IPS-18a (cell line): ENCODE measurements around the gene ZNF699.
"Not testable (repeated sequence)": the region's sequence is repeated elsewhere in the genome, so short reads cannot be mapped to it uniquely, and the experiment has no call there.

Experiments
- H3K27ac ChIP-seq: one replicate; pipeline ENCODE4 v1.5.1; 2013; ENCODE audit warnings: low read length
- H3K27me3 ChIP-seq: one replicate; pipeline ENCODE4 v1.6.1; 2013; ENCODE audit warnings: mild to moderate bottlenecking, low read length; ENCODE audit not compliant: control insufficient read depth, insufficient read depth
- H3K36me3 ChIP-seq: one replicate; pipeline ENCODE4 v1.6.1; 2013; ENCODE audit warnings: low read depth, low read length; ENCODE audit not compliant: control insufficient read depth
- H3K4me1 ChIP-seq: one replicate; pipeline ENCODE4 v1.6.1; 2013; ENCODE audit warnings: low read depth, low read length; ENCODE audit not compliant: control insufficient read depth
- H3K4me3 ChIP-seq: one replicate; pipeline ENCODE4 v1.5.1; 2013; ENCODE audit warnings: low read length
- H3K9ac ChIP-seq: one replicate; pipeline ENCODE4 v1.6.1; 2013; ENCODE audit warnings: mild to moderate bottlenecking, low read length, moderate library complexity
- H3K9me3 ChIP-seq: one replicate; pipeline ENCODE4 v1.6.1; 2013; ENCODE audit warnings: low read depth, low read length; ENCODE audit not compliant: control insufficient read depth

The ZNF699 gene

DNA sequence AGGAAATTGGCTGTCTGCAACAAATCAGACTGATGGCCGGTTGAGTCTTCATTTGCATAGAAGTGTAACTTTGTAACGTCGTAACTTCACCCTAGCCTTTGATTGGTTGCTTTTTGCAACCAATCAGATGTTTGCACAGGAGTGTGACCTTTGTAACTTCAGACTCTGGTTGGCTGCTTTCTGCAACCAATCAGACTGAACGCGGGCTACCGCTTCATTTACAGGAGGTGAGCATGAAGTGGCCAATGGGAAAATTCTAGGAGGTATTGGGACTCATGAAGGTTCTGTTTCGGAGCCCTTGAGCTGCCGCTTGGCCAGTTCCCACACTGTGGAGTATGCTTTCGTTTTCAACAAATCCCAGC, 13.9 kb upstream of the ZNF699 start:
- H3K4me1 ChIP-seq: peaks cover 3% of the 10 kb centered on the region
- H3K4me3 ChIP-seq: peak overlapping the region; percentile 79
- H3K9me3 ChIP-seq: peaks cover 12% of the 10 kb centered on the region
- no peak overlapping the region for H3K27ac ChIP-seq
- no peaks in the 10 kb centered on the region for H3K36me3 ChIP-seq
- no peaks in the 10 kb centered on the region for H3K27me3 ChIP-seq
- no peak overlapping the region for H3K9ac ChIP-seq

DNA sequence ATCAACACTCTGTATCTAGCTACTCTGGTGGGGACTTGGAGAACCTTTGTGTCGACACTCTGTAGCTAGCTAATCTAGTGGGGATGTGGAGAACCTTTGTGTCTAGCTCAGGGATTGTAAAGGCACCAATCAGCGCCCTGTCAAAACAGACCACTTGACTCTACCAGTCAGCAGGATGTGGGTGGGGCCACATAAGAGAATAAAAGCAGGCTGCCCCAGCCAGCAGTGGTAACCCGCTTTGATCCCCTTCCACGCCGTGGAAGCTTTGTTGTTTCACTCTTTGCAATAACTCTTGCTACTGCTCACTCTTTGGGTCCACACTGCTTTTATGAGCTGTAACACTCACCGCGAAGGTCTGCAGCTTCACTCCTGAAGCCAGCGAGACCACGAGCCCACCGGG, 12.6 kb upstream of the ZNF699 start:
- H3K9me3 ChIP-seq, H3K27me3 ChIP-seq, H3K36me3 ChIP-seq, H3K9ac ChIP-seq, H3K4me1 ChIP-seq, H3K27ac ChIP-seq, H3K4me3 ChIP-seq: not testable (repeated sequence)

DNA sequence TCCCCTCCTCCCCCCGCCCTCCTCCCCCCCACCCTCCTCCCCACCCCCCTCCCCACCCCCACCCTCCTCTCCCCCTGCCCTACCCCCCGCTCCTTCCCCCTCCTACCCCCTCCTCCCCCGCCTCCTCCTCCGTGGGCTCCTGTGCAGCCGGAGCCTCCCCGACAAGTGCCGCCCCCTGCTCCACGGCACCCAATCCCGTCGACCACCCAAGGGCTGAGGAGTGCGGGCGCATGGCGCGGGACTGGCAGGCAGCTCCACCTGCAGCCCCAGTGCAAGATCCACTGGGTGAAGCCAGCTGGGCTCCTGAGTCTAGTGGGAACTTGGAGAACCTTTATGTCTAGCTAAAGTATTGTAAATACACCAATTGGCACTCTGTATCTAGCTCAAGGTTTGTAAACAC, 12.1 kb upstream of the ZNF699 start:
- H3K9ac ChIP-seq, H3K27ac ChIP-seq, H3K4me1 ChIP-seq, H3K36me3 ChIP-seq, H3K4me3 ChIP-seq, H3K27me3 ChIP-seq, H3K9me3 ChIP-seq: not testable (repeated sequence)

DNA sequence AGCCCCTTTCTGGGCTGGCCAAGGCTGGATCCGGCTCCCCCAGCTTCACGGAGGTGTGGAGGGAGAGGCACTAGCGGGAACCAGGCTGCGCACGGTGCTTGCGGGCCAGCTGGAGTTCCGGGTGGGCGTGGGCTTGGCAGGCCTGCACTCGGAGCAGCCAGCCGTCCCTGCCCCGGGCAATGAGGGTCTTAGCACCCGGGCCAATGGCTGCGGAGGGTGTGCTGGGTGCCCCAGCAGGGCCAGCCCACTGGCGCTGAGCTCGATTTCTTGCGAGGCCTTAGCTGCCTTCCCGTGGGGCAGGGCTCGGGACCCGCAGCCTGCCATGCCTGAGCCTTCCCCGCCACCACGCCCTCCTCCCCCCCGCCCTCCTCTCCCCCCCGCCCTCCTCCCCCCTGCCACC, 11.7 kb upstream of the ZNF699 start:
- no peaks in the 10 kb centered on the region for H3K27me3 ChIP-seq
- H3K4me1 ChIP-seq: peaks cover 3% of the 10 kb centered on the region
- H3K4me3 ChIP-seq: no peak overlapping the region
- no peaks in the 10 kb centered on the region for H3K36me3 ChIP-seq
- H3K27ac ChIP-seq: no peak overlapping the region
- peaks cover 6% of the 10 kb centered on the region for H3K9me3 ChIP-seq
- no peak overlapping the region for H3K9ac ChIP-seq

DNA sequence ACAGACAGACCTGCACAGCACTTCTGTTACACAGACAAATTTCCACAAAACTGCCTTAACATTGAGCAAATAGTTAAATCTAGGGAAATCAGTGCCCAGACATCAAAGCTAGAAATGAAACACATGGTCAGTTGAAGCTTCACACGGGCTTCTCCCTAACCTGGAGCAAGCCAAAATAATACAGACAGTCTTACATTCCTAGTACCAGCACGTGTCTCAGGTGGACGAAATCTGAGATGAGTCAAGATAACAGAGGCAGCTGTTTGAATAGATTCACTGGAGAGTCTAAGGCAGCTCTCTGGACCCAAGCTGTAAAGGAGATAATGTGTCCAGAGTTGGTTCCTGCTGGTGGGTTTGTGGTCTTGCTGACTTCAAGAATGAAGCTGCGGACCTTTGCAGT, 4.1 kb upstream of the ZNF699 start:
- no peak overlapping the region for H3K4me3 ChIP-seq
- H3K9ac ChIP-seq: no peak overlapping the region
- H3K27ac ChIP-seq: no peak overlapping the region
- H3K4me1 ChIP-seq: peaks cover 1% of the 10 kb centered on the region
- H3K9me3 ChIP-seq: peaks cover 23% of the 10 kb centered on the region
- peaks cover under 1% of the 10 kb centered on the region for H3K27me3 ChIP-seq
- no peaks in the 10 kb centered on the region for H3K36me3 ChIP-seq

DNA sequence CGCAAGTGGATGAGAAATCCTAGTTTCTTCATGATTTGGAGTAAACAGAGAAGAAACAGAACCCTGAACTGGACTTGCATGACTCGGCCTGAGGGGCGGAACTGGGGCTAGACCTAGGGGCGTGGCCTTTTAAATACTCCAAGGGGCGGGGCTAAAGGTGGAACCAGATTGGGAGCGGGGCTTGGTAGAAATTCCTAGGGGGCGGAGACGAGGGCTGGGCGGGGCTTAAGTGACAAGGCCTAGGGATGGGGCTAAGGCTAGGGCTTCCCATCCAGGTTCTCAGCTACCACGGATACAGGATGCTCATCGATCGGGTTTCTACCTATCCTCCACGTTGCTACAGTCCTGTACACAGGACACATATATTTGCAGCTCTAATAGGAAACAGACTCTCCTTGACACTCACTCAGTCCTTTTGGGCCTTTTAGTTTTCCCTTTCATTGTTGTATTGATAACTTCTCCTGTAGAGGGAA, 372 bp upstream of the ZNF699 start:
- Histone ChIP-seq H3K4me1 (peaks cover 3% of the 10 kb centered on the region), H3K4me3 (peak overlapping the region; percentile 76), H3K27me3 (peaks cover 4% of the 10 kb centered on the region), H3K9ac (peak overlapping the region; percentile 67), H3K27ac (peak overlapping the region; percentile 92), H3K36me3 (no peaks in the 10 kb centered on the region), H3K9me3 (peaks cover 17% of the 10 kb centered on the region)

DNA sequence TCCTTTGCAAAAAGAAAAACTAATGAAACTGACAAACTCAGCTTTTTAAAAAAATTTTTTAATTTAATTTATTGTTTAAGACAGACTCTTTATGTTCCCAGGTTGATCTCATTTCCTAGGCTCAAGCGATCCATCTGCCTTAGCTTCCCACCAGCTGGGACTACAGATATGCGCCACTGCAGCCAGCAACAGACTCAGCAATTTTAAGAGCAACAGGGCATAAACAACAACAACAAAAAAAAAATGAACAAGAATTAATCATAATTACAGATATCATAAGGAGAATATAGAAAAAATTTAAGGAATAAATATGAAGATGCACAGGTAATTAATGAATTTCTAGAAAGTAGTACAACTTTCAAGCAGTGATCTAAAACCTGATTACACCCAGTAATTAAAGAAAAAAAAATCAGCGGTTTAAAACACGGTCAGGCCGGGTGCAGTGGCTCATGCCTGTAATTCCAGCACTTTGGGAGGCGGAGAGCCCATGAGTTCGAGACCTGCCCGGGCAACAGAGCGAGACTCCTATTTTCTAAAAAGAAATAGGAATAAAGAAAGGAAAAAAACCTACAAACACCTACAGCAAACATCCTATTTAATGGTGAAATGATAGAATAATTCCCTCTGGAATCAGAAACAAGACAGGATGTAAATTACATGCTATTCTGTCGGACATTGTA, 1.4 kb downstream of the ZNF699 start:
- peak overlapping the region; percentile 76 for H3K4me3 ChIP-seq
- no peak overlapping the region for H3K9ac ChIP-seq
- H3K9me3 ChIP-seq: peaks cover 18% of the 10 kb centered on the region
- H3K4me1 ChIP-seq: peaks cover 3% of the 10 kb centered on the region
- no peak overlapping the region for H3K27ac ChIP-seq
- no peaks in the 10 kb centered on the region for H3K36me3 ChIP-seq
- H3K27me3 ChIP-seq: peaks cover 4% of the 10 kb centered on the region

DNA sequence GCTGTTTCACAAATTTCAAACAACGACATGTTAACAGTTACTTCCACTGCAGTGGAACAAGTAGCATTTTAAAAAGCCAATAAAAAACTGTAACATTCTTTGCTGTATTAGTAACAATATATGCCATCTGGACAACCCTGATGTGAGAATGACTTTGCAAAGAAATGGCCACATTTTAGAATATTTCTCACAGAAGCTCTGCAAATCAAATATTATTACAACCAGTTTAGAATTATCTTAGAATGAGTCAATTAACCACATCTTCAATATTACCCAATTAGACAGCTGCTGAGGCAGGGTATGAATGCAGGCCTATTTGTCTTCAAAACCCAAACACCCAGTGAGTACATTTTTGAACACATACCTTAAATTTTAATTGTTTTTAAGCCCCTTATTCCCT, 3.2 kb downstream of the ZNF699 start:
- H3K36me3 ChIP-seq: no peaks in the 10 kb centered on the region
- H3K4me3 ChIP-seq: no peak overlapping the region
- H3K9me3 ChIP-seq: peaks cover 21% of the 10 kb centered on the region
- peaks cover 3% of the 10 kb centered on the region for H3K4me1 ChIP-seq
- H3K9ac ChIP-seq: no peak overlapping the region
- H3K27me3 ChIP-seq: peaks cover 4% of the 10 kb centered on the region
- H3K27ac ChIP-seq: no peak overlapping the region

DNA sequence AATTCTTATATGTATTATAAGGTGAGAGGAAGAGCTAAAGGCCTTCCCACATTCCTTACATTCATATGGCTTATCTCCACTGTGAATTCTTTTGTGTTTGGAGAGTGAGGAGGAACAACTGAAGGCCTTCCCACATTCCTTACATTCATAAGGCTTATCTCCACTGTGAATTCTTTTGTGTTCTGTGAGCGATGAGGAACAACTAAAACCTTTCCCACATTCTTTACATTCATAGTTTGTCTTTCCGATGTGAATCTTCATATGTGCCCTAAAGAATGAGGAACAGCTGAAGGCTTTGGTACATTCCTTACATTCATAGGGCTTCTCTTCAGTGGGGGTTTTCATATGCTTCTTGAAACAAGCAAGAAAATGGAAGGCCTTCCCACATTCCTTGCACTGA, 13.3 kb downstream of the ZNF699 start:
- Histone ChIP-seq H3K36me3 (peaks cover 20% of the 10 kb centered on the region), H3K4me1 (no peaks in the 10 kb centered on the region), H3K9me3 (peaks cover 71% of the 10 kb centered on the region), H3K9ac (no peak overlapping the region), H3K27ac (no peak overlapping the region), H3K4me3 (no peak overlapping the region), H3K27me3 (no peaks in the 10 kb centered on the region)

DNA sequence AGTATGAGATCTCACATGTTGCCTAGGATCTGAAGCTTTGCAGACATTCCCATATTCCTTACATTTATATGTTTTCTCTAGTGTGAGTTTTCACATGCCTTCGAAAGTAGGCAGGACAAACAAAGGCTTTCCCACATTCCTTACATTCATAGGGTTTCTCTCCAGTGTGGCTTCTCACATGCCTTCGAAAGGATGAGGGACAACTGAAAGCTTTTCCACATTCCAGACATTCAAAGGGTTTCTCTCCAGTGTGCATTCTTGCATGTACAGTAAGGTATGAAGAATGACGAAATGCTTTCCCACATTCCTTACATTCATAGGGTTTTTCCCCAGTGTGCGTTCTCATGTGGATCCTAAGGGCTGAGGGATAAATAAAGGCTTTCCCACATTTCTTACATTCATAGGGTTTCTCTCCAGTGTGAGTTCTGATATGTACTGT, 14.2 kb downstream of the ZNF699 start:
- no peaks in the 10 kb centered on the region for H3K4me1 ChIP-seq
- peaks cover 20% of the 10 kb centered on the region for H3K36me3 ChIP-seq
- H3K27ac ChIP-seq: no peak overlapping the region
- peaks cover 65% of the 10 kb centered on the region for H3K9me3 ChIP-seq
- no peak overlapping the region for H3K9ac ChIP-seq
- H3K27me3 ChIP-seq: no peaks in the 10 kb centered on the region
- H3K4me3 ChIP-seq: no peak overlapping the region

DNA sequence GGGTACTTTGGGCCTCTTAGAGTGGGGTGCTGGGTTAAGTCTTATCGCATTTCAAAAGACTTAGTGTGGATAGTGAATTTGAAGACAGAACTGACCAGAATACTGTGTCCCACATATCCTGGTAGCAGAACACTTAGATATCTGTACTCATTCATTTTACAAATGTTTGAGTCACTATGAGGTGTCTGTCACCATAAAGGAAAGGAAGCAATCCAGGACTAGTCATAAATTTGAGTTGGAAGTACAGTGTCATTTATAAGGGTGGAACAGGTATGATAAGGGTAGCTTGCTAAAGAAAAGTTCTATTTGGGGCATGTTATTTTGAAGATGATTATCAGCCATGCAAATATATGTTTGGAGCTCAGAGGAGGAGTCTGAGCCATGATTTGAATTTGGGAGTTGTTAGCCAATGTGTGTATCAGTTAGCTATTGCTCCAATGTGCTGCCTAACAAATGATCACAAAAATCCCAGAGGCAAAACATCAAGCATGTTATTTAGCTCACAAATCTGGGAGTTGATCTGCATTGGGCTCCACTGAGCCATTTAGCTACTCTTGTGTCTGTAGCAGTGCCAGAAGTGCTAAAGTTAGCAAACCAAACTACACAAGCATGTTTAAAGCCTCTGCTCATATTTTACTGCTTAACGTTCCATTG, 20.3 kb downstream of the ZNF699 start:
- no peaks in the 10 kb centered on the region for H3K4me1 ChIP-seq
- H3K27ac ChIP-seq: no peak overlapping the region
- no peak overlapping the region for H3K4me3 ChIP-seq
- H3K27me3 ChIP-seq: no peaks in the 10 kb centered on the region
- no peak overlapping the region for H3K9ac ChIP-seq
- no peaks in the 10 kb centered on the region for H3K36me3 ChIP-seq
- H3K9me3 ChIP-seq: peaks cover 48% of the 10 kb centered on the region

DNA sequence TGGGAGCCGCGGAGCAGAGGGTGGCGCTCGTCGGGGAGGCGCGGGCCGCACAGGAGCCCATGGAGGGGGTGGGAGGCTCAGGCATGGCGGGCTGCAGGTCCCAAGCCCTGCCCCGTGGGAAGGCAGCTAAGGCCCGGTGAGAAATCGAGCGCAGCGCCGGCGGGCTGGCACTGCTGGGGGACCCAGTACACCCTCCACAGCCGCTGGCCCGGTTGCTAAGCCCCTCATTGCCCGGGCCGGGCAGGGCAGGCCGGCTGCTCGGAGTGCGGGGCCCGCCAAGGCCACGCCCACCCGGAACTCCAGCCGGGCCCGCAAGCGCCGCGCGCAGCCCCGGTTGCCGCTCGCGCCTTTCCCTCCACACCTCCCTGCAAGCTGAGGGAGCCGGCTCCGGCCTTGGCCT, 26.2 kb downstream of the ZNF699 start:
- peaks cover 46% of the 10 kb centered on the region for H3K9me3 ChIP-seq
- not testable (repeated sequence) for H3K4me1 ChIP-seq, H3K4me3 ChIP-seq, H3K36me3 ChIP-seq, H3K27me3 ChIP-seq, H3K27ac ChIP-seq, H3K9ac ChIP-seq
